ENCODE measurements around the gene SGSM2.
A peak's percentile ranks its signal among the peaks of the same experiment; 100 is the strongest.

The SGSM2 gene

DNA sequence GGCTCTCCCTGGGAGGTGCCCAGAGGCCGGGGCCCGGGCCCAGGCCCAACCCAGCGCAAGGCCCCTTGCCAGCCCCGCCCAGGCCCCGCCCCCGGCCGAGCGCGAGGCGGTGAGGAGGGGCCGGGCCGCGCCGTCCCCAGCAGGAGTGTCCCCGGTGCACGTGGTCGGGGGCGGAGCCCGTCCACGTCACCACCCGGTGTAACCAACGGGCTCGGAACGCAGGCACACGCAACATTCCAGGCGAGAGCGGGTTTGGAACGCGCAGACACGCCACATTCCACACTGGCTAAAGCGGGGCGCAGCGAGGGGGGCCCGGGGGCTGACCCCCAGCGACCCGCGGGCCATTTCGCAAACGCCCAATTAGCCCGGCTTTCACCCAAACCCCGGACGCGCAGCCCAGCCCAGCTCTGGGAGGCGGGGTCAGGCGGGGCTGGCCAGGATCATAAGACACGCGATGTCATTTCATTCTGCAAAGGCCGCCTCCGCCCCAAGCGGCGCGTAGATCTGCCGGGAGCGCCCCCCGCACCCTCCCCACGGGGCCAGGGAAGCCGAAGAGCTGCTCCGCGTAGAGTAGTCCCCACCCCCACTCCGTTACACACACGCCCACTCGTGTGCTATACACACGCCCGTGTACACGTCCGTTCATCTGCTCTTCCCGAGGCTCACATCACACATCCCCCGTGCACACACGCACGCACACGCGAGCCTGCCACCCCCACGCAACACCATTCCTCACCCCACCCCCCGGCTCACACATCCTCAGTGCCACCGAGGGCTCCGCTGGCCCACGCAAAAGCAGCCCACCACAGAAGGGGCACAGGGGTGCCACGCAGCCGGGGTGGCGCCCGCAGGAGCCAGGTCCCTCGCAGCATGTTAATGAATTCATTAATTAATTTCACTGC is 62.5 kb downstream of the SGSM2 start:
- peak; percentile 82 to 99 (median 94) for DNase-seq

DNA sequence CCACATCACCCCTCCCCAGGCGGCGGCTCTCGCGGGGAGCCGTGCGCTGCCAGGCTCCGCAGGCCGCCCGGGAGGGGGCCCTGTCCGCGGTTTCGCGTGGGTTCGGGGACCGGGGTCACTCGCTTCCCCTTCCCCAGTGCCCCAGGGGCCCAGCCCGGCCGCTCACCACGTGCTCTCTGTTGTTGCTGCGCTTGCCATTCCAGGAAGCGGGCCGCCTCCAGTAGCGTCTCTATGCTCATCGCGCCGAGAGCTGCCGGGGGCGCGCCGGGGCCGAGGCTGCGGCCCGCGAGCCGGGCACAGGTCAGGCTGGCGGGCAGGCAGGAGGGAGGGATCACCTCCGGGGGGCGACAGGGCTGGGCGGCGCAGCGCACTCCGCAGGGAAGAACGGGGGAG is 63.2 kb downstream of the SGSM2 start:
- DNase-seq, result peak in 7 of 14 donors; percentile 35 to 69 (median 57)

DNA sequence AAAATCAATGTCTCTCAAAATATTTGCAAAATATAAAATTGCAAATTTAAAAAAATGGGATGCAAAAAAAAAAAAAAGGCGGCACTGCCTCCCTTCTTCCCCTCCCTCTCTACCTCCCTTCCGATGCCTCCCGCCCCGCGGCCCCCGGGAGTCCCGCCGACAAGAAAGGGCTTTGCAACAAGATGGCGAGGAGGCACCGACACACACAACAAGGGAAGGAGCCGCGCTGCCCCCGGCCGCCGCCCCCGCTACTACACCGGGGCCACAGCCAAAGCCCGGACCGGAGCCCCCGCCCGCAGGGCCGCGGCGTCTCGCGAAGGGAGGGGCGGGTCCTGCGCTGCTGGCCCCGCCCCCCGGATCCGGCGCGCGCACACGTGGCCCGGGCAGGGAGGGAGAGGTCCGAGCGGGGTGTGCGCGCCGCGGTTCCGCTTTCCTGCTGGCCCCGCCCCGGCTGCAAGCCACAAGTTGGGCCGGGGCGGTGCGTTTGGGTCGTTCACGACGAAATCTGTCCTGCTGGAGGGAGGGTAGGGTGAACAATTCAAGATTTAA is 63.6 kb downstream of the SGSM2 start, which contains the start of gene MNT:
Gene MNT, minus strand, starts transcription at position 184 of the 549 bp plus-strand sequence. CDS start 348 bp downstream, outside the sequence.
- DNase-seq, result peak in 13 of 14 donors; percentile 69 to 98 (median 93)

DNA sequence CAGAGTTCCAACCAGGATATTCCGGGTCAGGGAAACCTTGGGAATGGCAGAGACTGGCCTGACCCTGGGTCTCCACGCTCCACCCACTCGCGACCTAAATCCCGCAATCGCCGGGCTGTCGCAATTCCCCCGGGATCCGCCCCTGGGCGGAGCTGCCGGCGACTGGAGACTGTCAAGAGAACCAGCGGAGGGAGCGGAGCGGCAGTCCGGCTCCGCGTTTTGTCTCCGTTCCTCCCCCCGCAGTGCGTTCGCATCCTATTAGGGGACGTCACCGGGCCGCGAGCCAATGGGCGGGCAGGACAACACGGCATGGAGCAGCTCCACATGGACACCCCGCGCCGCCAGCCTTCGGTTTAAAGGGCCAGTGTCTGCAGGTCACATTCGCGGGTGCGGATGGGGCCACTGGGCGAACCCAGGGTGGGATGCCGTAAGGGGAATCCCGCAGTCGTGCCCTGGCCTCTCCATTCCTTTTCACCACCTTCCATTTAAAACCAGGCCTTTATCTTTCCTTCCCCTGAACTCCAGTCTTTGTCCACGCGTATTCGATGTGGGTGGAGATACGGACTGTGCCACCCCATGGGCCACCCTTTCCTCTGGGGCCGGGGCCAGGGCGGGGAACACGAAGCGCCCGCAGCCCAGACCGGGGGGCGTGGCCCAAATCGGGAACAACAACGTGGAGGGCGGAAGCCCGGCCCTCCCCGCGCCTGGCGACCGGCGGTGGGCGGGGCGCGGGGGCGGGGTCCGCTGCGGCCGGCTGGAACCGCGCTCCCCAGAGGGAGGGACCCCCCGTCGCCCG is 64.3 kb downstream of the SGSM2 start:
- DNase-seq, result peak; percentile 86 to 100 (median 98)

DNA sequence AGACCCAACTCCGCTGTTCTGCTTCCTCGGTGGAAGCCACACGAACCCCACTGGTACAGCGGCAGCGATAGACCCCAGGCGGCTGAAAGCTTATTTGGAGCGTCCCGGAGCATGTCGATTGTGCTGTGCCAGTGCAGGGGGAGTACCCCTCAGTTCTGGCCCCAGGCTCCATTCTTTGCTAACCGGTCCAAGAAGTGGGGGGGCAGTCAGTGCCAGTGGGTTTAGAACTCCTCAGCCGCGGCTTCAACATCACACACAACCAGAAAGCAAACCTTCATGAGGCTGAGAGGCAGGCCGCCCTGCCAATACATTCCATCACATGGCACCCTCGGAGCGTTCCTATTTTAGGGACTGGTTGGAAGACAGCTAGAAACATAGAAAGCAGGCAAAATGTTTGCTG is 65.2 kb downstream of the SGSM2 start:
- DNase-seq, result peak in 1 of 14 donors; percentile 55

DNA sequence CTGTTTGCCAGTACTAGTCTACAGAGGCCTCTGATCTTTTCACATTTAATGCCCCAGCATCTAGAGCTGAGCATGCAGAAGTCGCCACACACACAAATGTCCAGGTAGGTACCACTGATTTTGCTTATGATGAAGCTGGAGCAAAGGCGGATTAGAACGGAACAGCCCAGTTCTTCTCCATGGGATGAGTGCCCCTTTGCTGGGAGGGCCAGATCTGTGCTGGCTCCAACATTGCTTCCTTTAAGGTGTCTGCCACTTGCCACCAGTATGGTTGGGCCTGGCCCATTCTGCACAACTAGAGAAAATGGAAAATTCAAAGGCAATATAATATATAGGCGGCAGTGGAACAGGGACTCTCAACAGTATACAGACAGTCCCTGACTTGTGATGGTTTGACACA is 65.7 kb downstream of the SGSM2 start:
- no peak for DNase-seq

DNA sequence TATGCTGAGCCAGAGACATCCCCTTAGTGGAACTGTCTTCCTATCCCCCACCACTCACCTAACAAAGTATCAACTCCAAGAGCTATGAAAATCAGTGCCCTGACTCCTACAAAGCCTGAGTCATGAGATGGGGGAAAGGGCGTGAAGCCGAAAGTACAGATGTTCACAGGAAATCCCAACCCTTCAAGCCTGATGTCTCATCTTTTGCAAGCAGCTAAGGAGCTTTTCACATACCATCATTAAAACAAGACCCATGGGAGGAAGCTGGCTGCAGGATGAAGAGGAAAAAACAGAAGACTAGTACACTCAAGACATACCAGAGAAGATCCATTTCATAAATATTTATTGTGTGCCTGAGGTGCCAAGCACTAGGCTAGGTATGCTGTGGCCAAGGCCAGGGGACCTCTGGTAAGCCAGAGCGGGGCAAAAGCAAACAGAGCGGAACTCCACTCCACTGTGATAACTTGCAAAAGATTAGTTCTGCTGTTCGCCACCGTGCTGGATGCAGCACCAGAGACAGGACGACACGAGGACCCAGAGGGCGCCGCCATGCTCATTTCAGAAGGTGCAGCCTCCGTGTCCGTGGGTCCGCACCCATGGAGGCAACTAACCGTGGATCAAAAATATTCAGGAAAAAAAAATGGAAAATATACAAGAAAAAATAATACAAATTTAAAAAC is 68.1 kb downstream of the SGSM2 start:
- no peak for DNase-seq

DNA sequence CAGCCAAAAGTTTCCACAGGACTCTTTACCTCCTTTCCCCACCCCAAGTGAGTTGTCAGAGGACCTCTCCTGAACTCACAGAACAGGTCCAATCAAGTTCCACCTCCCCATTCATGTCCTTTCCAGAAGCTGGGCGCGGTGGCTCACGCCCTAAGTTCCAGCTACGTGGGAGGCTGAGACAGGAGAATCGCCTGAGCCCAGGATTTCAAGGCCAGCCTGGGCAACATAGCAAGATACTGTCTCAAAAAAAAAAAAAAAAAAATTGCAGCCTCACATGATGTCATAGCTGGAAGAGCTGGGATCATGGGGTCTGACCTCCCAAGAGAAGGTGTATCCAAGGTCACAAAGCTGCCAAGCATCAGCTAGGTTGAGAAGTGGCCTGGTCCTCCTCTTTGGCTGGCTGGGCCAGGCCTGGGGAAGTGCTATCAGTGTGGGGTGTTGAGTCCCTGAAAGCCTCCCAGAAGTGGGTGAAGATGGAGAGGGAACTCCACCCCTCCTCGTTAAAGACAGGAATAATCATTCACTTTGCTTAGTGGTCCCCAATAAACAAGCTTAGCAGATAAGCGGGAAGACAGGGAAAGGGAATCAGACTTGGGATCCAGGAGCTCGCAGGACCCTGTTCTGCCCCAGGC is 69.1 kb downstream of the SGSM2 start:
- DNase-seq, result no peak

DNA sequence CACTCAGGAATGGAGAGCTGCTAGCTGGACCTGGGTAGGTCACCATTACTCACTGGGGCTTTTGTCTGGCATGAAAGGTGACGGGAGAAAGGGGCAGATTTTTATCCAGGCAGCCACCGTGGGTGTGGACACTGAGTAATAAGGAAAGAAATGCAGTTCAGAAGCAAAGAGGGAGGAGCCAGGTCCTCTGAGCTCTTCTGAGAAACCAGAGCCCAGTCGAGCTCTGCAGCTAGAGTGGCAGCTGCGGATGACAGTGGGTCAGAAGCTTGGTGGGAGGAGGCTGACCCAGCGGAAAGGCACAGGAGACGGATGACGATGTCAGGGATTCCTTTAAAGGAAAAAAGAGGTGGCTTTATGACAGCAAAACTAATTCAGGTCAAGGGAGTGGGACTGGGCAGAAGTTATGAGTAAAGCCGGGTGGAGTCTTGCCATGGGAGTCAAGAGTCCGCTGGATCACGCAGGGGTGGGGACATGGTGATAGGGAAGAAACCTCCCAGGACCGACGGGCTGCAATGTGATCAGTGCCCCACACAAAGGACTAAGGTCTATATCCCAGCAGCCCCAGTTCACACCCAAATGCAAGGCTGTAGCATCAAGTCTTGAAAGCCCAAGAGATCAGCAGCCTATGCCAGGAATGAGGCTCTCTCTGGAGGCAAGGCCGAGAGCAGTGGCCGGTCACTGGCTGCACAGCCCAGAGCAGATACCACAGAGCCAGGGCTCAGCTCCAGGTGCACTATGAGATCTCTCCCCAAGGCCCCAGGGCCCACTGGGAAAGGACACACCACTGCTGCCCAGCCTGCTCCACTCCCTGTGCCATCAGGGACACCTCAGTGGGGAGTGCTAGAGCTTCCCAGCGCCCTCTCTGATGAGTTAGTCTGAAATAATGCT is 69.8 kb downstream of the SGSM2 start:
- peak in 1 of 14 donors; percentile 29 for DNase-seq

DNA sequence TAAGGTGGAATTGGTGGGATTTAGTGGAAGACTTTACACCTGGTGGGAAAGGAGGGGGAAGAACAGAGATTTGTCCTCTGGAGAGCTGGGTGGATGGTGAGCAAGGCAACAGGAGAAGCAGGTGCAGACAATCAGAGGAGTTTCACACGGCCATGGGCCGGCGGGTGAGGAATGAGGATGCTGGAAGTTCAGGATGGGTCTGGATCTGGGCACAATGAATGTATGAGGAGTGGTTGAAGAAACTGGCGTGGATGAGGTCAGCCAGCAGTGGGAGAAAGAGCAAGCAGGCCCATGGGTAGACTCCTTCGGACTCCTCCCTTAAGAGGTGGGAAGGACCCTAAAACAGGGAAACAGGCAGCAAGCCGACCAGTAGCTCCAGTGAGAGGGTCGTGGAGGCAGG is 73.7 kb downstream of the SGSM2 start:
- no peak for DNase-seq

DNA sequence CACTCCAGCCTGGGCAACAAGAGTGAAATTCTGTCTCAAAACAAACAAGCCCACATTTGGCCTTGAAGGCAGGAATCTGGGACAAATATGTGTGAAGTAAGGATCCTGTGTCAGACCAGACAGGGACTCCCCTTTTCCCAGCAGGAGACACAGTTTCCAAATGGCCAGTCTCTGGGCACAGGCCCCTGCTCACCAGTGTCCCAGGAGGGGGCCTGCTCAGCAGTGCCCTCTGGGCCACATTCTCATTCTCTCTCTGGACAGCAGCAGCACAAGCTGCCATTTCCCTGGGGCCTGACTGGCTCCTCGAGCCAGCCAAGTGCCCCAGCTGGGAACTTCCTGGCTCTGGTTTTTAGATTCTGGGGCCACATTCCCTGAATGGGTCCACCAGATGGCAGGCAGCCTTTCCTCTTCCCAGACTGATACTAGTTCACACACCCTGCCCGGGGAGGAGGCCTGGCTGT is 75.3 kb downstream of the SGSM2 start:
- DNase-seq, result peak in 8 of 14 donors; percentile 36 to 83 (median 54)

DNA sequence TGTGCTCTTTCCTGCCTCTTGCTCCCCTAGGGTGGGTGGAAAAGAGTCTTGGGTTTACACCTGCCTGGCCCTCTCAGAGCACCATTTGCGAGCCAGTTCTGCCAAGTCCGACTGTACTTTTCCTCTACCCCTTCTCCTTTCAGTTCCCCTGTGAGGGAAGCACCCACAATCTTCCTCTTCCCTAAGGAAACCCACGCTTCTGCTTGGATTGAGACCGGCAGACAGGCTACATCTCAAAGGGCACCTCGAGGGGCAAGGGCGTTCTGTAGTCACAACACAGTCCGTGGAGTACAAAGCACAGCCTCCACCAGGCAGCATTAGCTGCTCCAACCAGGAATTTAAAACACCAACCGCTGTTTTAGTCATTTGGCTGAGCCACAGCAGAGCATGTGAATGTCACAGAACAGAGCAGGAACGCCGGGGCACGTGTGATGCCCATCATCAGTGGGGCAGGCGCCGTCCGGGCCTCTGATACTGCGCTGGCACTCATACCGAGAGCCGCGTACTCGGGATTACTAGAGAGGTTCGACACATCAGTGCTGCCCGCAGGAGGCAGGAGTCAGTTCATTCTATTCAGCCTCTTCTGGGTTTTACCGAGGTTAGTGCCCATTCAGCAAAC is 77.3 kb downstream of the SGSM2 start:
- DNase-seq, result no peak

DNA sequence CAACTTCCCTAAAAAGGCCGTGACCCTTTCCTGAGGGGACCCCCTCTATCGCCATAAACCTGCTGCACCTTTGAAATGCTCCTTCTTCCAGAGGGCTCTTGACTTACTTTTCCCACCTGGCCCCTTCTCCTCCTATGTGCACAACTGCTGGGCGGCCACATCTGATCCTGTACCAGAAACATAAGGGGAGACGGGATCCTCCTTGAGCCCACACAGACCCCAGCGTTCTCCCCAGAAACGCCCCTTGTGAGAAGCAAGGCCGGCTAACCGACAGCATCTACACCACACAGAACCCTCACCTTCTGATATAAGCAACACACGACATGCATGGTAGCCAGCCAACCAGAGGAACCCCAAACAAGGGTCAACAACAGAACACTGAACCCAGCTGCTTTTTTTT is 77.8 kb downstream of the SGSM2 start:
- no peak for DNase-seq

DNA sequence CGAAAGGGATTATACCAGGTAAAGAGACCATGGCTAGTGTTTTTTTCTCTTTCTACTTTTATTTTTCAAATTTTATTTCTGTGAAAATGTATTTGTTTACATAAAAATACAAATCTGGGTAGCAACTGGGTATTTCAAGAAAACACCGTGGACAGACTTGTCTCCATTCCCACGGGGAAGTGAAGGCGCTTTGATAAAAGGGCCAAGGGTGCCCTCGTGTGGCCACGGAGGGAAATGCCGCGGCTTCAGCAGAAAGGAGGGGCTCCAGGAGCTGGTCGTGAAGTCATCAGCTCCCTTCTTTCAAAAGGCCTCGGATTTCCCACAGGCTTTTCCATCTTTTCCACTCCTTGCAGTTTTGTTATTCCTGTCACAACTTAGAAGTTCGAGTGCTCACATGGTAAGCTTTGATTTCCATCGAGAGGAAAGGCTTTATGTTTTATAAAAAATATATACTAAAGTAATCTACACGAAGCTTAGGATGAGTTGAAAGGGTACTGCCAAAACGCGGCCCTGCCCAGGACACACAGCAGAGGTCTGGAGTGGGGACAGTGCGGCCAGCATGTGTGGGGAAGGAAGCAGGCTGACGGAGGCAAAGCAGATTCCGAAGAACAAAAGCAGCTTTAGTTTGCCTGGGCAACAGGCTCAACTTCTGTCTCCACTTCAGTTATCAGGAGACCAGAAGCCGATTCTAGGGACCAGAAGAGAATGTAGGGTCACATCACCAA is 78.9 kb downstream of the SGSM2 start:
- DNase-seq, result peak in 12 of 14 donors; percentile 54 to 89 (median 82)

DNA sequence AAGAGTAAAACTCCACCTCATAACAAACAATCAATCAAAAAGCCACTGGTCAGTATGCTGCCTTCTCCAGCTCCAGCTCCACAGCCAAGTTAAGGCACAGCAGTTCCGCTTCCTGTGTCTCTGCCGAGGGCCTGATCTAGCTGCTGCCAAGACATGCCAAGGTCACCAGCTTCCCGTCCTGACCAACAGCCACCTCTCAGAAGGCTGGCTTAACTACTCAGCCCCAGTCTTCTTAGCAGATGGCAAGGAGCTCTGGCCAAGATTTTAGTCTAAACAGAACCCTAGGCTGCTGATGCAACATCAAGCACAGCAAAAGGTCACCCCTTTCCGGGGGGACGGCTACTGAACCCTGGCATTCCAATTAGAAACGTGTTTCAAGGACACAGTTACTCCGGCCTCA is 81.3 kb downstream of the SGSM2 start:
- peak in 2 of 14 donors; percentile 4 to 69 for DNase-seq

DNA sequence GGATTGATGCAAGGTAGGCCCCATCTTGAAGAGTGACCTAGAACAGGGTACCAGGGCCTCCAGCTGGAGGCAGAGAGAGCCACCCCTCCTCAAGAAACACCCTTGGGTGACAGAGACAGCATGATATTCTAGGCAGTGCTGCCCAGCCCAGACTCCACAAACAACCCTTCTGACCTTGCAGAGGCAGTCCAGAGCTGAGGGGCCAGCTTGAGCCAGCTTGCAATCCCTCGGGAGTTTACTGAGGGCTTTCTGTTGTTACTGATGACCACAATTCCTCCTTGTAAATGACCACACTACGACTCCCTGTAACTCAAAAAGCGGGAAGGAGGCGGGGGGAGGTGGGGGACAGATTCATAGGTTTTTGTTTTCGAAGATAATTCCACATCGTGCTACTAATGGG is 82.2 kb downstream of the SGSM2 start:
- DNase-seq, result no peak

DNA sequence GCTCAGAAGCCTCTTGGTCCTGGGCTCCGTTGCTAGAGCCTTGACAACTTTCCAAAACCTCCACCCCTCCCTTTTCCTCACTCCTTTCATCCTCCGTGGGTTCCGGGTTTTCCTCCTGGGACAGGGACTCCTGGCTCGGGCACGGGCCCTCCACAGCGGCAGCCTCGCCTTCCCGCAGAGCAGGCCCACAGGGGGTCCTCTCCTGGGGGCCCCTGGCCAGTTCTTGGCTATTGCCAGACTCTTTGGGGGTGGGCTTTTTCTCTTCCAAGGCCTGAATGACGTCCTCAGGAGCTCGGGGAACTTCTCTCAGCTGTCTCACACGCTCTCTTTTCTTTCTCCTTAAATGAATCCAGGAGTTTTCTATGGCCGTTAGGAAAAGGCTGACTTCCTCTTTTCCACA is 82.9 kb downstream of the SGSM2 start:
- no peak for DNase-seq

DNA sequence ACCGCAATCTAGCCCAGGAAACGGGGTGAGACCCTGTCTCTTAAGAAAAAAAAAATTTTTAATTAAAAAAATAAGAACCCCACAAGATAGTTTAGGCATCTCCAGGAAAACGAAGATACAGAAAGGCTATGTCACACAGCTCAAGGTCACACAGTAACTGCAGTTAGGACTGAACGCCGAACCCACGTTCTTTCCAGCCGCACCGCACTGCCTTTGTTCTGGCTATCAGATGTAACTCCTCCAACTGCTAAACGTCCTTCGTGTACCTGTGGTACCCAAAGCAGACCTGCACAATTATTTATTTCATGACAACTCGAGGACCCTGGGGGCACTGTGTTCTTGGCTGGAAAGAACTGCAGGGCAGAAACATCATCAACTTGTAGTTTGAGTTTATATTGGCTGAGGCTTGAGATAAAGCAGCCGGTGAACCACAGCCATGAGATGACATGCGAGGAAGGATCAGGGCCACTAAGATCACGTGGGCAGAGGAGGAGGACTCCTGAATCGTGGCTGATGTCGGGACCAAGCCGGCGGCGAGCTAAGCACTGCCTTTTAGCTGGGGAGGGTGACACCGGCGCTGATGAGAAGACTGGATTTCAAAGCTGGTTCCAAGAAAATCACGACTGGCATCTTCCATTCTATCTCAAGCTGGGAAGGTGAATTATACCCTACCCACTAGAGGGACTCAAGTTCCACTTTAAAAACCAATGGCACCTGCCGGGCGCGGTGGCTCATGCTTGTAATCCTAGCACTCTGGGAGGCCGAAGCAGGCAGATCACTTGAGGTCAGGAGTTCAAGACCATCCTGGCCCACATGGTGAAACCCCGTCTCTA is 84.2 kb downstream of the SGSM2 start:
- DNase-seq, result peak in 1 of 14 donors; percentile 48

DNA sequence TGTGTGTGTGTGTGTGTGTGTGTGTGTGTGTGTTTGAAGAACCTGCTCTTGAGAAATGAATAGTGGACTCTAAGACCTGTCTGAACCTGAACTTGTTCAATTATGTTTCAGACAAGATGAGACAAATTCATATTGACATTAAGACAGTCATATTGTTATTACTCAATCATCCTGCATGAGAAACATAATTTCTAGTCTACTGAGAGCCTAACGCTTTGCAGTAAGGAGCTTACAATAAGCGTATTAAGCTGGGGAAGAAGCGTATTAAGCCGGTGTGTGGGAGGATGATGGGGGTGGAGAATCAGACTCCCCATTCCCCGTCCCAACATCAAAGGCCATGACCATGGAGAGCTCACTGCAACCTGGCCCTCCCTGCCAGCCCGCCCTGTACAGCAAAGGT is 86.0 kb downstream of the SGSM2 start:
- no peak for DNase-seq
